ENCODE data around the gene GPR15LG. TPM values are rescaled to one million over a fixed set of nuclear protein-coding genes. Genes with fewer than 3 reads are reported as not detected.

Gene GPR15LG
- total RNA-seq, 1 experiment from 2014 or later, result not detected

GRCh38 chr10:84197643-84198042 lies 24.0 kb downstream of the GPR15LG start:
- TF ChIP-seq CTCF (IDR thresholded peaks at IDR 0.05; ENCODE audit: unreplicated experiment), result no peak
- Mint-ChIP-seq H3K4me3 (ENCODE audit: unreplicated experiment) (no peak overlapping the region), H3K27me3 (ENCODE audit: insufficient read depth, unreplicated experiment) (peaks cover 46% of the 10 kb centered on the region), H3K27ac (ENCODE audit: low read depth, unreplicated experiment) (no peak overlapping the region), H3K4me1 (ENCODE audit: insufficient read depth, unreplicated experiment) (no peaks in the 10 kb centered on the region), H3K9me3 (ENCODE audit: unreplicated experiment) (no peaks in the 10 kb centered on the region), H3K36me3 (ENCODE audit: insufficient read depth, unreplicated experiment) (no peaks in the 10 kb centered on the region)
- no TSS peak for BruUV-seq (replicated peaks)
- ChIA-PET CTCF (interaction anchor here (0.7 to 2.8 kb wide), 4 partner anchors 7 to 50 kb away, joined by 3 to 11 read pairs (median 5); no protein-coding TSS in a partner anchor), POLR2A (interaction anchor here (1.0 kb wide), 1 partner anchor 42 kb away, joined by 3 read pairs; no protein-coding TSS in a partner anchor)
- intact Hi-C loops (cut with micrococcal nuclease), result no loop called here
- no peak for DNase-seq (ENCODE audit: unreplicated experiment)

- ChIA-PET POLR2A (interaction anchor here (0.6 to 1.0 kb wide), 3 partner anchors 19 to 1685 kb away, joined by 3 to 6 read pairs (median 3); no protein-coding TSS in a partner anchor), CTCF (interaction anchor here (0.8 to 2.8 kb wide), 2 partner anchors 25 to 51 kb away, joined by 6 to 11 read pairs; no protein-coding TSS in a partner anchor)
- no TSS peak for BruUV-seq (replicated peaks)
- H3K27ac Mint-ChIP-seq (ENCODE audit: low read depth, unreplicated experiment), result no peak overlapping the region
- no peaks in the 10 kb centered on the region for H3K4me1 Mint-ChIP-seq (ENCODE audit: insufficient read depth, unreplicated experiment)
- H3K27me3 Mint-ChIP-seq (ENCODE audit: insufficient read depth, unreplicated experiment), result peaks cover 46% of the 10 kb centered on the region
- no peaks in the 10 kb centered on the region for H3K36me3 Mint-ChIP-seq (ENCODE audit: insufficient read depth, unreplicated experiment)
- TF ChIP-seq CTCF (IDR thresholded peaks at IDR 0.05; ENCODE audit: unreplicated experiment), result no peak
- no peak overlapping the region for H3K4me3 Mint-ChIP-seq (ENCODE audit: unreplicated experiment)
- intact Hi-C loops (cut with micrococcal nuclease), result no loop called here
- H3K9me3 Mint-ChIP-seq (ENCODE audit: unreplicated experiment), result no peaks in the 10 kb centered on the region
- DNase-seq (ENCODE audit: unreplicated experiment), result no peak
These were observed 24.8 kb downstream of the GPR15LG start for GRCh38 chr10:84198206-84198915.

GRCh38 chr10:84200537-84201243 lies 27.1 kb downstream of the GPR15LG start:
- no peak overlapping the region for H3K27ac Mint-ChIP-seq (ENCODE audit: low read depth, unreplicated experiment)
- BruUV-seq (replicated peaks), result no TSS peak
- intact Hi-C loops (cut with micrococcal nuclease), result loop anchor here (10.0 kb wide), 1 partner anchor 146 kb away; no protein-coding TSS in a partner anchor
- no peak for TF ChIP-seq CTCF (IDR thresholded peaks at IDR 0.05; ENCODE audit: unreplicated experiment)
- ChIA-PET POLR2A (interaction anchor here (1.0 to 1.3 kb wide), 2 partner anchors 13 to 53 kb away, joined by 3 to 4 read pairs; no protein-coding TSS in a partner anchor), CTCF (interaction anchor here (0.6 to 9.2 kb wide), 4 partner anchors 9 to 68 kb away, joined by 5 to 210 read pairs (median 98); no protein-coding TSS in a partner anchor)
- H3K27me3 Mint-ChIP-seq (ENCODE audit: insufficient read depth, unreplicated experiment), result peaks cover 43% of the 10 kb centered on the region
- H3K4me1 Mint-ChIP-seq (ENCODE audit: insufficient read depth, unreplicated experiment), result no peaks in the 10 kb centered on the region
- H3K36me3 Mint-ChIP-seq (ENCODE audit: insufficient read depth, unreplicated experiment), result no peaks in the 10 kb centered on the region
- no peaks in the 10 kb centered on the region for H3K9me3 Mint-ChIP-seq (ENCODE audit: unreplicated experiment)
- H3K4me3 Mint-ChIP-seq (ENCODE audit: unreplicated experiment), result no peak overlapping the region
- no peak for DNase-seq (ENCODE audit: unreplicated experiment)

GRCh38 chr10:84201244-84201606 lies 27.6 kb downstream of the GPR15LG start:
- POLR2A ChIA-PET, result interaction anchor here (1.0 to 1.3 kb wide), 2 partner anchors 14 to 53 kb away, joined by 3 to 4 read pairs; no protein-coding TSS in a partner anchor
- H3K4me3 Mint-ChIP-seq (ENCODE audit: unreplicated experiment), result no peak overlapping the region
- CTCF ChIA-PET, result interaction anchor here (0.6 to 9.2 kb wide), 5 partner anchors 9 to 109 kb away, joined by 4 to 210 read pairs (median 58); no protein-coding TSS in a partner anchor
- DNase-seq (ENCODE audit: unreplicated experiment), result no peak
- TF ChIP-seq CTCF (IDR thresholded peaks at IDR 0.05; ENCODE audit: unreplicated experiment), result no peak
- peaks cover 39% of the 10 kb centered on the region for H3K27me3 Mint-ChIP-seq (ENCODE audit: insufficient read depth, unreplicated experiment)
- no peak overlapping the region for H3K27ac Mint-ChIP-seq (ENCODE audit: low read depth, unreplicated experiment)
- no peaks in the 10 kb centered on the region for H3K4me1 Mint-ChIP-seq (ENCODE audit: insufficient read depth, unreplicated experiment)
- no TSS peak for BruUV-seq (replicated peaks)
- no peaks in the 10 kb centered on the region for H3K9me3 Mint-ChIP-seq (ENCODE audit: unreplicated experiment)
- no peaks in the 10 kb centered on the region for H3K36me3 Mint-ChIP-seq (ENCODE audit: insufficient read depth, unreplicated experiment)
- intact Hi-C loops (cut with micrococcal nuclease), result loop anchor here (10.0 kb wide), 1 partner anchor 146 kb away; no protein-coding TSS in a partner anchor

All from MCF 10A (cell line).